ENCODE measurements around the gene SUSD1. TPM values are rescaled to one million over a fixed set of nuclear protein-coding genes. Genes with fewer than 3 reads are reported as not detected.
A peak's percentile ranks its signal among the peaks of the same experiment; 100 is the strongest.

Gene SUSD1
- total and polyA plus RNA-seq, 9 of the 15 experiments (the other 6 are each of a cell fraction or from before 2014, with no cell fraction given), result 10.9 to 44.4 (median 36.1) TPM

DNA sequence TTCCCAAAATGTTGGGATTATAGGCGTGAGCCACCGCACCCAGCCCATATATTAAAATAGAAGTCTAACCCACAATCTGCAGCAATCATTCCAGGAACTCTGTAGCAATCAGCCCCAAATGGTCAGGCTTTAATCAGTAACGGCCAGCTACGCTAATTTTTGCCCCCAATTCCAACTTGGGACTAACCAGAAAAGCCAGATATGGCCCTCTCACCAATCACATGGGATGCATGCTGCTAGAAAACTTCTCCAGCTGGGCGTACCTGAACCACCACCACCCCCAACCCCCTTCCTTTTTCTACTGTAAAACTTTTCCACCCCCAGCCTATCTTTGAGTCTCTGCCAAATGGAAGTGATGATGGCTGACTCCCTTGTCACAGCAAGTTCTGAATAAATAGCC is 4.1 kb downstream of the SUSD1 start (continued):
- TF ChIP-seq PHB2 (IDR thresholded peaks at IDR 0.05; ENCODE audit: low read depth) (0 out of 2 replicates have a peak, but pooled peaks have one; percentile 30), ZNF589 (CRISPR knock-in tag; IDR thresholded peaks at IDR 0.05; ENCODE audit: low read depth) (no peak), SMARCA4 (IDR thresholded peaks at IDR 0.05) (peak; percentile 58), RB1 (IDR thresholded peaks at IDR 0.05; ENCODE audit: low read depth) (no peak), GATA2 (CRISPR knock-in tag; IDR thresholded peaks at IDR 0.05) (peak; percentile 59; the same call in 1 of the 2 replicates), SP1 (CRISPR knock-in tag; IDR thresholded peaks at IDR 0.05) (0 out of 2 replicates have a peak, but pooled peaks have one; percentile 23), NFIC (IDR thresholded peaks at IDR 0.05) (peak; percentile 86), RCOR1 (IDR thresholded peaks at IDR 0.05; ENCODE audit: borderline replicate concordance in 1 of 2, low read depth in 2 of 2, low read length in 2 of 2) (peak in 1 of 2 experiments; percentile 61; a peak in 1 of 4 replicates), MEIS2 (IDR thresholded peaks at IDR 0.05; ENCODE audit: partially characterized antibody) (peak; percentile 39), DACH1 (IDR thresholded peaks at IDR 0.05; ENCODE audit: partially characterized antibody) (peak; percentile 81), TBL1XR1 (IDR thresholded peaks at IDR 0.05; ENCODE audit: low read length in 2 of 2) (peak; percentile 56 to 58; a peak in 2 of 4 replicates), CEBPZ (IDR thresholded peaks at IDR 0.05; ENCODE audit: borderline replicate concordance, low read depth, low read length) (no peak)
- TF ChIP-seq, protein P1, sequence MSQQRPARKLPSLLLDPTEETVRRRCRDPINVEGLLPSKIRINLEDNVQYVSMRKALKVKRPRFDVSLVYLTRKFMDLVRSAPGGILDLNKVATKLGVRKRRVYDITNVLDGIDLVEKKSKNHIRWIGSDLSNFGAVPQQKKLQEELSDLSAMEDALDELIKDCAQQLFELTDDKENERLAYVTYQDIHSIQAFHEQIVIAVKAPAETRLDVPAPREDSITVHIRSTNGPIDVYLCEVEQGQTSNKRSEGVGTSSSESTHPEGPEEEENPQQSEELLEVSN (IDR thresholded peaks at IDR 0.05; ENCODE audit: borderline replicate concordance in 1 of 2, extremely low read depth in 1 of 2, insufficient read depth in 1 of 2, insufficient read length in 1 of 2, low read depth in 1 of 2, low read length in 1 of 2, poor library complexity in 1 of 2, severe bottlenecking in 1 of 2), result peak in 1 of 2 experiments; percentile 39

Data from K562 (cell line).